Measurements from ENCODE around the gene ADGRB3.

Gene ADGRB3

DNA sequence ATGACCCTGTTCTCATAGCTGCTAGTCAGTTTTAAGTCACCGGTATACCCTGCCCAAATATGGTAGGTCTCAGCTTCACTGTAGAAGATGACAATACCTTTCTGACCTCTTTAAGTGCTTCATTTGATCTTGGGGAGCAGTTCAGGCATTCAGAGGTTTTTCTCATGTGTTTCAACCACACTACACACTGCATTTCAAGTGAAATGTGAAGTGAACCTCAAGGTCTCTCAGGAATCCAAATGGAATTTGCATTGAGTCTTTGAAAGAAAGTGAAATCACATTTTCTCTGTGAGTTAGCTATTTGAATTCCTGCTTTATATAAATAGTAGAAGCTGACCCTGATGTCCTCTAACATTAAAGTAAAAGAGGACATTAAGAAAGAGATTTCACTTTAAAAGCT, 461.6 kb downstream of the ADGRB3 start:
- no peaks in the 10 kb centered on the region for H3K36me3 ChIP-seq
- no peak for DNase-seq
- no peak overlapping the region for H3K27ac ChIP-seq
- TF ChIP-seq, protein P1, sequence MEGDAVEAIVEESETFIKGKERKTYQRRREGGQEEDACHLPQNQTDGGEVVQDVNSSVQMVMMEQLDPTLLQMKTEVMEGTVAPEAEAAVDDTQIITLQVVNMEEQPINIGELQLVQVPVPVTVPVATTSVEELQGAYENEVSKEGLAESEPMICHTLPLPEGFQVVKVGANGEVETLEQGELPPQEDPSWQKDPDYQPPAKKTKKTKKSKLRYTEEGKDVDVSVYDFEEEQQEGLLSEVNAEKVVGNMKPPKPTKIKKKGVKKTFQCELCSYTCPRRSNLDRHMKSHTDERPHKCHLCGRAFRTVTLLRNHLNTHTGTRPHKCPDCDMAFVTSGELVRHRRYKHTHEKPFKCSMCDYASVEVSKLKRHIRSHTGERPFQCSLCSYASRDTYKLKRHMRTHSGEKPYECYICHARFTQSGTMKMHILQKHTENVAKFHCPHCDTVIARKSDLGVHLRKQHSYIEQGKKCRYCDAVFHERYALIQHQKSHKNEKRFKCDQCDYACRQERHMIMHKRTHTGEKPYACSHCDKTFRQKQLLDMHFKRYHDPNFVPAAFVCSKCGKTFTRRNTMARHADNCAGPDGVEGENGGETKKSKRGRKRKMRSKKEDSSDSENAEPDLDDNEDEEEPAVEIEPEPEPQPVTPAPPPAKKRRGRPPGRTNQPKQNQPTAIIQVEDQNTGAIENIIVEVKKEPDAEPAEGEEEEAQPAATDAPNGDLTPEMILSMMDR (IDR thresholded peaks at IDR 0.05): no peak
- no peaks in the 10 kb centered on the region for H3K4me1 ChIP-seq
- intact Hi-C loops (cut with DNase I; ENCODE audit: low total_unique reads): no loop called here
- no peaks in the 10 kb centered on the region for H3K27me3 ChIP-seq
- no peak overlapping the region for H3K4me3 ChIP-seq
- no peaks in the 10 kb centered on the region for H3K9me3 ChIP-seq

DNA sequence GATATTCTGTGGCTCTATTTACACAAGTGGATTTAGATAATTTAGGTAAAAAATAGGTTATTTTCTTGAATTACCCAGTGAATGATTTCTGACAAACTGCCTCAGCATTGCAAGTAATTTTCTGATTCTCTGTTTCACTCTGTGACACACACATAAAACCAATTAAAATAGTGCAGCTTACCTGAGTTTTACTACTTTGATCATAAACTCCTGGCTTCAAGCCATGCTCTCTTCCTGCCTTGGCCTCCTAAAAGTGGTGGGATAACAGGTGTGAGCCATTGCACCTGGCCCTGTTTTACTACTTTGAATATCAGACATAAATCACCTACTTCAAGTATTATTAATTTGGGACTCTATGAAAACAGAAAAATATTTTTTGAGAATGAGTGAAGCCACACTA, 462.9 kb downstream of the ADGRB3 start:
- Histone ChIP-seq H3K4me3 (no peak overlapping the region), H3K9me3 (no peaks in the 10 kb centered on the region), H3K27me3 (no peaks in the 10 kb centered on the region), H3K27ac (no peak overlapping the region), H3K36me3 (no peaks in the 10 kb centered on the region), H3K4me1 (no peaks in the 10 kb centered on the region)
- intact Hi-C loops (cut with DNase I; ENCODE audit: low total_unique reads): no loop called here
- TF ChIP-seq, protein P1 (IDR thresholded peaks at IDR 0.05): no peak
- DNase-seq: no peak

DNA sequence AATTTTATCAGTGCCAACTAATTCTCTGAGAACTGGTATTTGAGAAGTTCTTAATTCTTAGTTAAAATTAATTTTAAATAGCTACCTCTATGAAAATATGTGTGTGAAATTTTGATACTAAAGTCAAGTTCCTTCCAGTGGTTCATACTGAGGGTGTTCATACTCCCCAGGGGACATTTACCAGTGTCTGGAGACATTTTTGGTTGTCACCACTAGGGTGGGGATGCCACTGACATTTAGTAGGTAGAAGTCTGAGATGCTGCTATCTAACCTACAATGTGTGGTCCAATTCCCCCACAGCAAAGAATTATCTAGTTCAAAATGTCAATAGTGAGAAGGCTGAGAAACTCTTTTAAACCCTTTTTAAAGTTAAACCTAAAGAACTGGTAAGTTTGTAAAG, 463.8 kb downstream of the ADGRB3 start:
- Histone ChIP-seq H3K36me3 (no peaks in the 10 kb centered on the region), H3K27me3 (no peaks in the 10 kb centered on the region), H3K4me1 (no peaks in the 10 kb centered on the region), H3K9me3 (no peaks in the 10 kb centered on the region), H3K4me3 (no peak overlapping the region), H3K27ac (no peak overlapping the region)
- intact Hi-C loops (cut with DNase I; ENCODE audit: low total_unique reads): no loop called here
- TF ChIP-seq, protein P1 (IDR thresholded peaks at IDR 0.05): no peak
- no peak for DNase-seq

DNA sequence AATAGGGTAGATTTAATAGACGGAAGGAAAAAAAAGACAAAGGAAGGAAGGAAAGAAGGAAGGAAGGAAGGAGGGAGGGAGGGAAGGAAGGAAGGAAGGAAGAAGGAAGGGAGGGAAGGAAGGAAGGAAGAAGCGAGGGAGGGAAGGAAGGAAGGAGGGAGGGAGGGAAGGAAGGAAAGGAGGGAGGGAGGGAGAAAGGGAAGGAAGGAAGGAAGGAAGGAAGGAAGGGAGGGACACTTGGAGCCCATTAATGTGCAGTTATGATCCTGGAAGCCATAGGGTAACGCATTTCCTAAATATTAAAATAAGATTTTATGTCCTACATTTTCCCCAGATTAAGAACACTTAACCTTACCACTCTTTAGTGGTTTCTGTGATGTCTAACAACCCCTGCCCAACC, 465.7 kb downstream of the ADGRB3 start:
- H3K36me3 ChIP-seq: no peaks in the 10 kb centered on the region
- no peaks in the 10 kb centered on the region for H3K4me1 ChIP-seq
- DNase-seq: no peak
- TF ChIP-seq, protein P1 (IDR thresholded peaks at IDR 0.05): no peak
- intact Hi-C loops (cut with DNase I; ENCODE audit: low total_unique reads): no loop called here
- no peaks in the 10 kb centered on the region for H3K9me3 ChIP-seq
- no peak overlapping the region for H3K27ac ChIP-seq
- no peak overlapping the region for H3K4me3 ChIP-seq
- no peaks in the 10 kb centered on the region for H3K27me3 ChIP-seq

DNA sequence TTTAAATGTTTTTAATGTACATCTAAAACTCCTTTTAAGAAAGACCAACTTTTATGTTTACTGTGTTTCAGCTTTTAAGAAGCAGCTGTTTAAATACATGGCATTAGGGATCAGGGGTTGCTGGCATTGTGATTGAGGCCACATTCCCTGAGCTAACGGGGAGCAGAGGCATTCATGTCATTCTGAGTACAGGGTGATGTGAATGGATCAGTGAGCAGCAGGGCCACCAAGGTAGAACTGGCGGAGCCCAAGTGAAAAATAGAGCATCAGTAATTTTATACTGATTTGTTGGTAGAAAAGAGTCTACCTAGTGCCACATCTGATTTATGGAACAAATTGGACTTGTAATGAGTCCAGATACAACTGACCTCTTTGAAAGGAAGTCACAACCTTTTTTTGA, 467.3 kb downstream of the ADGRB3 start:
- TF ChIP-seq, protein P1 (IDR thresholded peaks at IDR 0.05): no peak
- Histone ChIP-seq H3K4me1 (no peaks in the 10 kb centered on the region), H3K4me3 (no peak overlapping the region), H3K9me3 (no peaks in the 10 kb centered on the region), H3K27ac (no peak overlapping the region), H3K36me3 (no peaks in the 10 kb centered on the region), H3K27me3 (no peaks in the 10 kb centered on the region)
- intact Hi-C loops (cut with DNase I; ENCODE audit: low total_unique reads): no loop called here
- DNase-seq: no peak

DNA sequence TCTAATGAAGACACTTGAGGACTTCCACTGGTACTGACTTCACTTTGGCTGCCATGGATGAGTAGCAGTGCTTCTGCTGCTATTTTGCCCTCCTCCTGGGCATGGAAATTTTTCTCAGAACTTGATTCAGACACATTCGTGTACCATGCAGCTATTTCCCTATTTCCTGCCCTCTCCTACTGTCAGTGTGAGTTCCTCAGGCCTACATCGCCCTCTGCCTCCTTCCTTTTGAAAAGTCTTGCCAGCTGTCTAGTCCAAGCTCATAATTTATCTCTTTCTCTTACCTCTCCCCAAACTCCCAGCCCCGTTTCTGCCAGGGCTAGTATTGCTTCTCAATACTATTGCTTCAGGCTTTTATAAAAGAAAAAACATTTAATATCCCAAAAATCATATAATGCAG, 470.2 kb downstream of the ADGRB3 start:
- Histone ChIP-seq H3K9me3 (no peaks in the 10 kb centered on the region), H3K4me3 (no peak overlapping the region), H3K4me1 (no peaks in the 10 kb centered on the region), H3K36me3 (no peaks in the 10 kb centered on the region), H3K27me3 (no peaks in the 10 kb centered on the region), H3K27ac (no peak overlapping the region)
- TF ChIP-seq, protein P1 (IDR thresholded peaks at IDR 0.05): no peak
- intact Hi-C loops (cut with DNase I; ENCODE audit: low total_unique reads): no loop called here
- no peak for DNase-seq
